Neuronal stem cell (in vitro differentiated cells): ENCODE data around the gene PTCD2.

Source experiments
- DNase-seq: peaks from one replicate; pipeline ENCODE4 v3.0.0-alpha.2; 2013; ENCODE audit warnings: low spot score
- H2AFZ ChIP-seq: one replicate; pipeline ENCODE4 v1.6.1; 2013; ENCODE audit warnings: mild to moderate bottlenecking, low read length, inconsistent platforms
- H2AK5ac ChIP-seq: 2 replicates; pipeline ENCODE4 v1.6.1; 2013; ENCODE audit warnings: low read depth, mild to moderate bottlenecking, inconsistent platforms, low read length, moderate library complexity, mixed read lengths
- H2BK120ac ChIP-seq: 2 replicates; pipeline ENCODE4 v1.6.1; 2013; ENCODE audit warnings: low read depth, mild to moderate bottlenecking, inconsistent platforms, low read length, moderate library complexity, mixed read lengths
- H2BK12ac ChIP-seq: one replicate; pipeline ENCODE4 v1.6.1; 2013; ENCODE audit warnings: low read length, inconsistent platforms
- H2BK15ac ChIP-seq: 2 replicates; pipeline ENCODE4 v1.6.1; 2013; ENCODE audit warnings: mild to moderate bottlenecking, low read length, inconsistent platforms, mixed read lengths
- H2BK5ac ChIP-seq: one replicate; pipeline ENCODE4 v1.6.1; 2013; ENCODE audit warnings: inconsistent platforms, mild to moderate bottlenecking, low read length, moderate library complexity
- H3K14ac ChIP-seq: one replicate; pipeline ENCODE4 v1.6.1; 2013; ENCODE audit warnings: low read length, inconsistent platforms
- H3K18ac ChIP-seq: 2 replicates; pipeline ENCODE4 v1.6.1; 2013; ENCODE audit warnings: low read length, inconsistent platforms
- H3K23ac ChIP-seq: 2 replicates; pipeline ENCODE4 v1.6.1; 2013; ENCODE audit warnings: low read depth, mild to moderate bottlenecking, mixed read lengths, low read length, inconsistent platforms; ENCODE audit not compliant: poor library complexity
- H3K27ac ChIP-seq: replicated peaks from 3 replicates; pipeline ENCODE4 v1.5.1; 2013; ENCODE audit warnings: low read length, inconsistent platforms
- H3K27me3 ChIP-seq, 3 experiments: 2 replicates each; pipeline ENCODE4 v1.6.1; 2013; ENCODE audit warnings: low read length in 3 of 3, mild to moderate bottlenecking in 2 of 3, inconsistent platforms in 1 of 3, low read depth in 1 of 3, mixed read lengths in 1 of 3, moderate library complexity in 1 of 3; ENCODE audit not compliant: control insufficient read depth in 3 of 3, insufficient read depth in 3 of 3
- H3K36me3 ChIP-seq, 2 donors: replicated peaks in 1 of 2; 2 replicates each; pipeline ENCODE4 v1.6.1; 2013; ENCODE audit warnings: low read length in 2 of 2; ENCODE audit not compliant: control insufficient read depth in 2 of 2, insufficient read depth in 2 of 2
- H3K4ac ChIP-seq: 2 replicates; pipeline ENCODE4 v1.6.1; 2013; ENCODE audit warnings: inconsistent platforms, mild to moderate bottlenecking, low read length, moderate library complexity
- H3K4me1 ChIP-seq, 2 donors: 1 replicate in 1 of 2; 2 replicates in 1 of 2; pipeline ENCODE4 v1.6.1; 2013; ENCODE audit warnings: low read length in 2 of 2, low read depth in 1 of 2; ENCODE audit not compliant: control insufficient read depth in 2 of 2, insufficient read depth in 1 of 2
- H3K4me2 ChIP-seq: one replicate; pipeline ENCODE4 v1.6.1; 2013; ENCODE audit warnings: mild to moderate bottlenecking, low read length, inconsistent platforms; ENCODE audit not compliant: insufficient read depth, poor library complexity, severe bottlenecking
- H3K4me3 ChIP-seq, 2 donors: 2 replicates each; pipeline ENCODE4 v1.5.1; 2013; ENCODE audit warnings: low read length in 2 of 2, mild to moderate bottlenecking in 2 of 2, inconsistent platforms in 1 of 2, moderate library complexity in 1 of 2
- H3K79me1 ChIP-seq: one replicate; pipeline ENCODE4 v1.6.1; 2013; ENCODE audit warnings: low read depth, mild to moderate bottlenecking, inconsistent platforms, low read length, moderate library complexity
- H3K9ac ChIP-seq: one replicate; pipeline ENCODE4 v1.6.1; 2013; ENCODE audit warnings: mild to moderate bottlenecking, low read depth, low read length, inconsistent platforms; ENCODE audit not compliant: poor library complexity
- H3K9me3 ChIP-seq, 2 donors: replicated peaks in 1 of 2; 2 replicates each; pipeline versions ENCODE3 to v1.6.1; 2013; ENCODE audit warnings: low read length in 2 of 2, mild to moderate bottlenecking in 2 of 2, inconsistent platforms in 1 of 2, low read depth in 1 of 2, mixed read lengths in 1 of 2, moderate library complexity in 1 of 2; ENCODE audit not compliant: control insufficient read depth in 2 of 2, insufficient read depth in 1 of 2
- H4K8ac ChIP-seq: one replicate; pipeline ENCODE4 v1.6.1; 2013; ENCODE audit warnings: low read depth, mild to moderate bottlenecking, inconsistent platforms, low read length, moderate library complexity
- H4K91ac ChIP-seq: one replicate; pipeline ENCODE4 v1.6.1; 2013; ENCODE audit warnings: low read length, low read depth, mild to moderate bottlenecking, inconsistent platforms; ENCODE audit not compliant: poor library complexity
- WGBS, 2 donors: extraction: QIAGEN DNeasy Blood & Tissue Kit; methylation state at CpG; one replicate each; pipeline ENCODE4 v1.1.7; 2013; ENCODE audit warnings: missing lambda C conversion rate in 2 of 2, mixed read lengths in 1 of 2; ENCODE audit not compliant: insufficient read length in 2 of 2, insufficient replicate concordance in 1 of 2; ENCODE audit errors: extremely low coverage in 2 of 2; 5-methylcytosine and 5-hydroxymethylcytosine counted together

PTCD2 gene

GRCh38 chr5:72388646-72389045 lies 68.5 kb downstream of the PTCD2 start:
- Histone ChIP-seq H3K18ac (no peak overlapping the region), H3K4me3 (no peak overlapping the region), H2BK120ac (no peak overlapping the region), H2AFZ (no peak overlapping the region), H4K8ac (no peak overlapping the region), H2BK15ac (no peak overlapping the region), H3K9me3 (no peaks in the 10 kb centered on the region), H3K23ac (no peak overlapping the region), H3K14ac (no peak overlapping the region), H3K9ac (no peak overlapping the region), H2BK5ac (no peak overlapping the region), H3K4me2 (no peak overlapping the region), H3K36me3 (no peaks in the 10 kb centered on the region), H3K4ac (no peak overlapping the region), H2BK12ac (no peak overlapping the region), H3K79me1 (no peaks in the 10 kb centered on the region), H3K27me3 (no peaks in the 10 kb centered on the region), H3K4me1 (peaks cover 0 to 2% of the 10 kb centered on the region in 2 donors), H4K91ac (no peak overlapping the region), H2AK5ac (no peak overlapping the region), H3K27ac (no peak overlapping the region)
- no CpG with 5 or more reads among the region's 8 CpGs for WGBS, 2 donors
- no peak for DNase-seq

GRCh38 chr5:72390836-72391235 lies 70.7 kb downstream of the PTCD2 start:
- H2AFZ ChIP-seq: no peak overlapping the region
- no peak overlapping the region for H3K4ac ChIP-seq
- no peak overlapping the region for H3K14ac ChIP-seq
- no peak overlapping the region for H3K4me2 ChIP-seq
- no peak overlapping the region for H3K9ac ChIP-seq
- no peak overlapping the region for H3K27ac ChIP-seq
- peaks cover 0 to 2% of the 10 kb centered on the region in 2 donors for H3K4me1 ChIP-seq
- no peaks in the 10 kb centered on the region for H3K79me1 ChIP-seq
- no peak for DNase-seq
- H3K18ac ChIP-seq: no peak overlapping the region
- H3K4me3 ChIP-seq: no peak overlapping the region
- H3K27me3 ChIP-seq: no peaks in the 10 kb centered on the region
- H4K8ac ChIP-seq: no peak overlapping the region
- H2AK5ac ChIP-seq: no peak overlapping the region
- H4K91ac ChIP-seq: no peak overlapping the region
- H3K36me3 ChIP-seq: no peaks in the 10 kb centered on the region
- no peak overlapping the region for H2BK120ac ChIP-seq
- no peak overlapping the region for H2BK5ac ChIP-seq
- H2BK12ac ChIP-seq: no peak overlapping the region
- no peak overlapping the region for H3K23ac ChIP-seq
- no peaks in the 10 kb centered on the region for H3K9me3 ChIP-seq
- H2BK15ac ChIP-seq: no peak overlapping the region

- Histone ChIP-seq H4K91ac (no peak overlapping the region), H3K4ac (no peak overlapping the region), H3K79me1 (no peaks in the 10 kb centered on the region), H3K9ac (no peak overlapping the region), H3K14ac (no peak overlapping the region), H3K27ac (no peak overlapping the region), H3K4me1 (peaks cover 0 to 2% of the 10 kb centered on the region in 2 donors), H4K8ac (no peak overlapping the region), H3K18ac (no peak overlapping the region), H2BK5ac (no peak overlapping the region), H3K27me3 (no peaks in the 10 kb centered on the region), H3K9me3 (no peaks in the 10 kb centered on the region), H3K23ac (no peak overlapping the region), H3K36me3 (no peaks in the 10 kb centered on the region), H2BK15ac (no peak overlapping the region), H3K4me2 (no peak overlapping the region), H2AK5ac (no peak overlapping the region), H3K4me3 (no peak overlapping the region), H2AFZ (no peak overlapping the region), H2BK12ac (no peak overlapping the region), H2BK120ac (no peak overlapping the region)
- WGBS, 2 donors: no CpG with 5 or more reads among the region's 1 CpG
- no peak for DNase-seq
These were observed 72.2 kb downstream of the PTCD2 start for GRCh38 chr5:72392326-72392733.

- Histone ChIP-seq H3K9ac (no peak overlapping the region), H3K4me3 (no peak overlapping the region), H2BK12ac (no peak overlapping the region), H2AK5ac (no peak overlapping the region), H3K79me1 (no peaks in the 10 kb centered on the region), H4K91ac (no peak overlapping the region), H3K4me2 (no peak overlapping the region), H3K27ac (no peak overlapping the region), H2BK15ac (no peak overlapping the region), H3K18ac (no peak overlapping the region), H2AFZ (no peak overlapping the region), H3K27me3 (no peaks in the 10 kb centered on the region), H3K4me1 (peaks cover 0 to 2% of the 10 kb centered on the region in 2 donors), H2BK120ac (no peak overlapping the region), H3K23ac (no peak overlapping the region), H3K36me3 (no peaks in the 10 kb centered on the region), H3K4ac (no peak overlapping the region), H3K14ac (no peak overlapping the region), H2BK5ac (no peak overlapping the region), H4K8ac (no peak overlapping the region), H3K9me3 (no peaks in the 10 kb centered on the region)
- no peak for DNase-seq
These were observed 72.9 kb downstream of the PTCD2 start for GRCh38 chr5:72393052-72393451.
